ENCODE results near the gene TPM1. TPM values are rescaled to one million over a fixed set of nuclear protein-coding genes. Genes with fewer than 3 reads are reported as not detected.

TPM1 gene
- total RNA-seq, 6 experiments from 2014 or later = 1,264 to 1,620 (median 1,342) TPM

DNA sequence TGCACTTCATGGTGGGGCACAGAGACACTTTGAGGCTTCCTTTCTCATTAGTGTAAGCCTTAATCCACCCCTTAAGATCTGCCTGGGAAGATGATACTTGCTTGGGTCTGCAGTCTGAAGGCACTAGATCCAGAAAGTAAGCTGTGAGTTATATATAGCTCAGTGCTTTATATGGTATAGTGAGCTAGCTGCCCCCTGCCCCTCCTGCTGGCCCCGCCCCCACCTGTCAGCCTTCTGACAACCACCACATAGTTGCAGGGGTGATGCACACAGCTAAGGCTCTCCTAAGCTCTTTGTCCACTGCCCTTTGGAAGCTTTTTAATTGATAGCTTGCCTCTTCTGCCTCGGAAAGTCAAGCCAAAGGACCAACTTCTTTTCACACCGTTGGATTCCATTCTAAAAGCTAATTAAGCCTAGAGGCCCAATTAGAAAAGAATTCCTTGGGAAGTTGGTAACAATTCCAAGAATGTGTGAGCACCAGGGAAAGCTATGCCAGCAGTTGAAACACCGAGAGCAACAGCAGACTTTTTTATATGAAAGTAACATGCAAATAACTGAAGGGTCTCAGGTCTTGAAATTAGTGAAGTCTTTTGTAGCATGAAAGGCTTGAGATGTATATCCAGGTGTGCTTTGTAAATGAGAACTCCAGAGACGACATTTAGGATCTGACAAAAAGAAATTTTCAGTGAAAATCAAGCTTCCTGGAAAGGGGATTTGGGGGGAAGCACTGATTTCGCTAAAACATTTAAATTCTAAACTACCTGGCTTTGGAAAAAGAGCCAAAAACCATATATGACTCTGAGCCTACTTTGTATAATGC is 2.3 kb downstream of the TPM1 start:
- DNase-seq = peak; percentile 56
- Mint-ChIP-seq H3K9me3 (peaks cover 20% of the 10 kb centered on the region), H3K27ac (peak overlapping the region; percentile 96), H3K4me1 (ENCODE audit: low read depth) (peaks cover 54% of the 10 kb centered on the region), H3K36me3 (ENCODE audit: low read depth) (peaks cover 66% of the 10 kb centered on the region), H3K4me3 (peak overlapping the region; percentile 100), H3K27me3 (ENCODE audit: insufficient read depth) (peaks cover 50% of the 10 kb centered on the region)
- TF ChIP-seq, protein P1, sequence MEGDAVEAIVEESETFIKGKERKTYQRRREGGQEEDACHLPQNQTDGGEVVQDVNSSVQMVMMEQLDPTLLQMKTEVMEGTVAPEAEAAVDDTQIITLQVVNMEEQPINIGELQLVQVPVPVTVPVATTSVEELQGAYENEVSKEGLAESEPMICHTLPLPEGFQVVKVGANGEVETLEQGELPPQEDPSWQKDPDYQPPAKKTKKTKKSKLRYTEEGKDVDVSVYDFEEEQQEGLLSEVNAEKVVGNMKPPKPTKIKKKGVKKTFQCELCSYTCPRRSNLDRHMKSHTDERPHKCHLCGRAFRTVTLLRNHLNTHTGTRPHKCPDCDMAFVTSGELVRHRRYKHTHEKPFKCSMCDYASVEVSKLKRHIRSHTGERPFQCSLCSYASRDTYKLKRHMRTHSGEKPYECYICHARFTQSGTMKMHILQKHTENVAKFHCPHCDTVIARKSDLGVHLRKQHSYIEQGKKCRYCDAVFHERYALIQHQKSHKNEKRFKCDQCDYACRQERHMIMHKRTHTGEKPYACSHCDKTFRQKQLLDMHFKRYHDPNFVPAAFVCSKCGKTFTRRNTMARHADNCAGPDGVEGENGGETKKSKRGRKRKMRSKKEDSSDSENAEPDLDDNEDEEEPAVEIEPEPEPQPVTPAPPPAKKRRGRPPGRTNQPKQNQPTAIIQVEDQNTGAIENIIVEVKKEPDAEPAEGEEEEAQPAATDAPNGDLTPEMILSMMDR (IDR thresholded peaks at IDR 0.05) = no peak

DNA sequence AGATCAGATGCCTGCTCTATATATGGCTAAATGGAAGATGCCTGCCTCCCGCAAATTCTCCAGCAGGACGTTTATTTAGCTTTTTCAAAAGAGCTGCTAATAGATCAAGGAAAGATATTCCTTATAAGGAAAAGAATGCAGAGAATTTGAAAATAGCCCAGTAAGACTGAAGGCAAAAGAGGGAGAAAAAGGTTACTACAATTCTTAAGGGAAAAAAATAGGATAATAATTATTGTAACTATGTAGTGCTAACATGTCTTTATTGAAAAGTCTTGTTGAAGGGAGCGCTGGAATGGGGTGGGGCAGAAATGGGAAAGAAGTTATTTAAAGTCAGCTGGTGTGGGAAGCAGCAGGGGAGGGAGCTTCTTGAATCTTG is 2.9 kb downstream of the TPM1 start:
- TF ChIP-seq, protein P1 (IDR thresholded peaks at IDR 0.05) = no peak
- Mint-ChIP-seq H3K4me1 (ENCODE audit: low read depth) (peaks cover 59% of the 10 kb centered on the region), H3K4me3 (peak overlapping the region; percentile 100), H3K27ac (peak overlapping the region; percentile 96), H3K36me3 (ENCODE audit: low read depth) (peaks cover 72% of the 10 kb centered on the region), H3K27me3 (ENCODE audit: insufficient read depth) (peaks cover 55% of the 10 kb centered on the region), H3K9me3 (peaks cover 15% of the 10 kb centered on the region)
- no peak for DNase-seq

DNA sequence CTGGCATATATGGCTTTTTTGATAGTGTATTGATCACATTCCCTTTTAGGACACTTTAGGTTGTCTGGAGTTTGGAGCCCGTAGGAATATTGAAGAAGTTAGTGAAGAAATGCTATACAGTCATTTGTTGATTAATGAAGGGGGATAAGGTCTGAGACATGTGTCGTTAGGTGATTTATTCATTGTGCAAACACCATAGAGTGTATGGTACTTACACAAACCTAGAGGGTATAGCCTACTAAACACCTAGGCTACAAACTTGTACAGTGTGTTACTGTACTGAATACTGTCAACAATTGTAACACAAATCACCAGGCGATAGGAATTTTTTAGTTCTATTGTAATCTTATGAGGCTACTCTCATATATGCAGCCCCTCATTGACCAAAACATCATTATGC is 3.3 kb downstream of the TPM1 start:
- Mint-ChIP-seq H3K9me3 (peaks cover 13% of the 10 kb centered on the region), H3K4me3 (peak overlapping the region; percentile 100), H3K36me3 (ENCODE audit: low read depth) (peaks cover 76% of the 10 kb centered on the region), H3K27me3 (ENCODE audit: insufficient read depth) (peaks cover 58% of the 10 kb centered on the region), H3K27ac (peak overlapping the region; percentile 96), H3K4me1 (ENCODE audit: low read depth) (peaks cover 63% of the 10 kb centered on the region)
- TF ChIP-seq, protein P1 (IDR thresholded peaks at IDR 0.05) = no peak
- no peak for DNase-seq

DNA sequence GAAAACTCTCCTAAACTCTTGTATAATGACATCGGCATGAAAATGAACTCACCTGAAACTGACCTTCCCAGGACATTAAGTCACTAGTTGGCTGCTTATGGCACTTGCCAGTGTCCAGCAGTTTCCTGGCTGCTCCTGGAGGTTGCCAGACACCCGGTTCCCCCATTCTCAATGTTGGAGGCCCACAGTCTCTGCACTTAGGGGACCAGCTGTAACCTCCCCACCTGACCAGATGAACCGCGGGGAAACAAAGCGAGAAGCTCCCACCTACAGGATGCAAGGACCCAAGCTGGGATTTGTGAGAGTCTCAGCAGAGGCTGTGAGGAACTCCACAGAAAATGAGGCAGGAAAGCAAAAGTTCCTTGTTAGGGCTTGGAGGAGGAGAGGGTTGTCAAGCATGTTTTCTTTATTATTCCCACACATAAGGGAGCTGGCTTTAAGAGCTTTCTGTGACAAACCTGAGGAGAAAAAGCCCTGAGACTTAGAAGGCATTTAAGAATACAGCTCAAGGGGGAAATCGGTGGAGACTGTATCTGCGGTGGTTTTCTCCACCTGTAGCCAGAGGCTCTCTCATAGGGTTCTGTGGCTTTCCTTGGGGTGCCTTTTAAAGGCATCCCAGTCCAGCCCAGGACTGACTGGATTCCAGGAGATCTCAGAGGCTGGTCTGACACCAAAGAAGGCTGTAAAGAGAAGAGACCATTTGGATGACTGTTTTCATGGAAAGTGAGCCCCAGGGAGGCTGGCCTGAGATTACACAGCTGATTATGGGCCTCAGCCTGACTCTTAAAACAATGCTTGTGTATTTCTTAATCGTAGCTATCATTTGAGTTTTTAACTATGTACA is 4.6 kb downstream of the TPM1 start:
- Mint-ChIP-seq H3K36me3 (ENCODE audit: low read depth) (peaks cover 89% of the 10 kb centered on the region), H3K27me3 (ENCODE audit: insufficient read depth) (peaks cover 61% of the 10 kb centered on the region), H3K4me3 (peak overlapping the region; percentile 100), H3K9me3 (peaks cover 13% of the 10 kb centered on the region), H3K4me1 (ENCODE audit: low read depth) (peaks cover 64% of the 10 kb centered on the region), H3K27ac (peak overlapping the region; percentile 96)
- DNase-seq = peak; percentile 68
- TF ChIP-seq, protein P1 (IDR thresholded peaks at IDR 0.05) = no peak

DNA sequence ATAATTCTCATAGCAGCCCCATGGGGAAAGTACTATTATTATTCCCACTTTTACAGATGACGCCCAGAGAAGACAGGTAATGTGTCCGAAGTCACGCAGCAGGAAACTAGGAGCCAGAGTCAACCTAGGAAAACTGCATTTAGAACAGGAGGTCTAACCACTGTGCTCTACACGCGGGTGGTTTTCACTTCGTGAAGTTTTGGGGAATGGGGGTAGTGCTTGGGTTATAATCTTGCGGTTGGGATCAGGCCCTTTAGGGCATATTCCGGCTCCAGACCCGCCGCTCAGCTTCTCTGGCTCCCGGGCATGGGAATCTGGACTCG is 5.2 kb downstream of the TPM1 start:
- peaks cover 13% of the 10 kb centered on the region for H3K9me3 Mint-ChIP-seq
- H3K27me3 Mint-ChIP-seq (ENCODE audit: insufficient read depth) = peaks cover 63% of the 10 kb centered on the region
- peak overlapping the region; percentile 96 for H3K27ac Mint-ChIP-seq
- TF ChIP-seq, protein P1 (IDR thresholded peaks at IDR 0.05) = no peak
- H3K4me3 Mint-ChIP-seq = peak overlapping the region; percentile 100
- peaks cover 70% of the 10 kb centered on the region for H3K4me1 Mint-ChIP-seq (ENCODE audit: low read depth)
- H3K36me3 Mint-ChIP-seq (ENCODE audit: low read depth) = peaks cover 92% of the 10 kb centered on the region
- no peak for DNase-seq
